ENCODE results near the gene MRPL21.

- TF ChIP-seq CTCF (conservative IDR thresholded peaks at IDR 0.05): no peak
- TF ChIP-seq ZFX (IDR thresholded peaks at IDR 0.05): no peak
These were observed 60.5 kb downstream of the MRPL21 start for GRCh38 chr11:68843052-68843561.

All from C4-2B (cell line).